Measurements from ENCODE around the gene NLN. TPM values are rescaled to one million over a fixed set of nuclear protein-coding genes. Genes with fewer than 3 reads are reported as not detected.

Gene NLN
- total and polyA plus RNA-seq, 9 of the 15 experiments (the other 6 are each of a cell fraction or from before 2014, with no cell fraction given): 6.9 to 45.2 (median 28.8) TPM

DNA sequence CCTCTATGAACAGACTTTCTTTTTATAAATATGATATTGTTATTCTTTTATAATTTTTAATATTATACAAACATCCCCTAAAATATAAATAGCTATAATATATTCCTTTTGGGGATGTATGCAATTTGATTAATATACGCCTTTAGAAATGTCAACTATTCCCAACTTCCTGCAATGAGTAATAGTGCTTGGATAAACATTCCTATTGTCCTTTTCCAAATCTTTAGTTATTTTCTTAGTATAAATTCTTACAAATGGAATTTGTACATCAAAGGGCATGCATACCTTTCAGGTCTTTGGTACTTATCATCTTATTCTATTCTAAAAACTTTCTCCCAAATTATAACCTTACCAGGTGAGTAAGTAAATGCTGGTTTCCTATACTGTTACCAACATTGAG is 6.2 kb downstream of the NLN start:
- POLR2A ChIA-PET: interaction anchor here (1.4 kb wide), 1 partner anchor 17 kb away, joined by 6 read pairs; no protein-coding TSS in a partner anchor
- peaks cover 67% of the 10 kb centered on the region for H3K79me2 ChIP-seq (ENCODE audit: control insufficient read depth, insufficient read depth, low read length)
- no peak for DNase-seq (ENCODE audit: extremely low read depth in 1 of 4, low spot score in 3 of 4)

More for the DNA sequence above, 6.2 kb downstream of the NLN start:
- Histone ChIP-seq H3K27ac (ENCODE audit: extremely low read depth, low read depth, low read length) (no peak overlapping the region), H2AFZ (ENCODE audit: low read depth, low read length) (no peak overlapping the region), H3K9ac (ENCODE audit: insufficient read depth in 1 of 2, low read depth in 2 of 2, low read length in 2 of 2) (no peak overlapping the region), H3K4me1 (replicated peaks in 1 of 2; ENCODE audit: control insufficient read depth in 2 of 2, insufficient read depth in 2 of 2, low read length in 2 of 2) (peaks cover 4 to 14% of the 10 kb centered on the region in 2 experiments; a peak in 3 of 5 replicates), H3K9me3 (replicated peaks; ENCODE audit: control insufficient read depth, insufficient read depth, low read depth, low read length) (no peaks in the 10 kb centered on the region), H3K27me3 (ENCODE audit: control insufficient read depth in 2 of 2, insufficient read depth in 2 of 2, low read length in 2 of 2) (no peaks in the 10 kb centered on the region), H3K36me3 (ENCODE audit: control insufficient read depth, insufficient read depth, low read length) (no peaks in the 10 kb centered on the region), H3K4me3 (no peak overlapping the region), H3K9me1 (ENCODE audit: control insufficient read depth, insufficient read depth, low read length) (no peaks in the 10 kb centered on the region), H3K4me2 (ENCODE audit: insufficient read depth, low read length) (no peak overlapping the region), H4K20me1 (replicated peaks; ENCODE audit: control insufficient read depth, insufficient read depth, low read length) (no peaks in the 10 kb centered on the region)
- no peak for FAIRE-seq
- WGBS (ENCODE audit: insufficient coverage, low coverage, missing lambda C conversion rate): 100% methylated on average over 1 of the region's 1 CpG
- in situ Hi-C loops (cut with MboI) (no loop called here), intact Hi-C loops (cut with micrococcal nuclease) (no loop called here)
- no peak for ATAC-seq
- CTCF ChIA-PET (ENCODE audit: low intra/inter-chr PET ratio): no interaction called here
- TF ChIP-seq HIVEP1 (CRISPR knock-in tag; IDR thresholded peaks at IDR 0.05) (no peak), PHTF2 (CRISPR knock-in tag; IDR thresholded peaks at IDR 0.05) (no peak), EWSR1 (IDR thresholded peaks at IDR 0.05; ENCODE audit: borderline replicate concordance, low read depth, partially characterized antibody) (no peak), ZNF551 (CRISPR knock-in tag; IDR thresholded peaks at IDR 0.05) (no peak), KLF16 (IDR thresholded peaks at IDR 0.05) (no peak), BRCA1 (IDR thresholded peaks at IDR 0.05) (no peak), BRCA1 (CRISPR knock-in tag; IDR thresholded peaks at IDR 0.05) (no peak), IRF1 (CRISPR knock-in tag; IDR thresholded peaks at IDR 0.05; ENCODE audit: borderline replicate concordance) (no peak), RBM34 (IDR thresholded peaks at IDR 0.05; ENCODE audit: borderline replicate concordance, insufficient read depth, low read length) (no peak), ZNF445 (CRISPR knock-in tag; IDR thresholded peaks at IDR 0.05; ENCODE audit: low read depth) (no peak), SAP30 (IDR thresholded peaks at IDR 0.05; ENCODE audit: borderline replicate concordance, insufficient read depth, low read depth, low read length, poor library complexity, severe bottlenecking) (no peak), SREBF1 (IDR thresholded peaks at IDR 0.05; ENCODE audit: borderline replicate concordance, low read depth, low read length) (no peak), ZNF121 (CRISPR knock-in tag; conservative IDR thresholded peaks at IDR 0.05) (no peak), GABPB2 (CRISPR knock-in tag; conservative IDR thresholded peaks at IDR 0.05) (no peak)
- BruUV-seq (replicated peaks): no TSS peak
